Spleen (tissue), 7 donors: ENCODE results near the gene GABARAPL1.

ENCODE experiments used
- POLR2A ChIP-seq, 3 donors: fragments of 450-650 bp; IDR thresholded peaks; one replicate each; pipeline ENCODE4 v1.5.1; 2017; ENCODE audit warnings: antibody characterized with exemption in 3 of 3, mild to moderate bottlenecking in 1 of 3
- TF ChIP-seq, protein P1 (sequence below), 11 experiments: fragments of 200-600 bp in 7 of 11; fragments of 450-650 bp in 4 of 11; sonication (generic) in 4 of 11; IDR thresholded peaks in 8 of 11; conservative IDR thresholded peaks in 3 of 11; 1 replicate in 7 of 11; 2 replicates in 4 of 11; pipeline versions ENCODE4 v1.4.0 to v1.8.0; 2016 to 2021; ENCODE audit warnings: antibody characterized with exemption in 11 of 11, inconsistent platforms in 4 of 11, mild to moderate bottlenecking in 1 of 11
- donor health status: DM: no; HTN: no; CAD: no; lungs with moderate emphysema.
- donor health status: DM: no; HTN: no; CAD: no.
- donor health status: DM: no; HTN: no; CAD: no.

- TF ChIP-seq, protein P1, sequence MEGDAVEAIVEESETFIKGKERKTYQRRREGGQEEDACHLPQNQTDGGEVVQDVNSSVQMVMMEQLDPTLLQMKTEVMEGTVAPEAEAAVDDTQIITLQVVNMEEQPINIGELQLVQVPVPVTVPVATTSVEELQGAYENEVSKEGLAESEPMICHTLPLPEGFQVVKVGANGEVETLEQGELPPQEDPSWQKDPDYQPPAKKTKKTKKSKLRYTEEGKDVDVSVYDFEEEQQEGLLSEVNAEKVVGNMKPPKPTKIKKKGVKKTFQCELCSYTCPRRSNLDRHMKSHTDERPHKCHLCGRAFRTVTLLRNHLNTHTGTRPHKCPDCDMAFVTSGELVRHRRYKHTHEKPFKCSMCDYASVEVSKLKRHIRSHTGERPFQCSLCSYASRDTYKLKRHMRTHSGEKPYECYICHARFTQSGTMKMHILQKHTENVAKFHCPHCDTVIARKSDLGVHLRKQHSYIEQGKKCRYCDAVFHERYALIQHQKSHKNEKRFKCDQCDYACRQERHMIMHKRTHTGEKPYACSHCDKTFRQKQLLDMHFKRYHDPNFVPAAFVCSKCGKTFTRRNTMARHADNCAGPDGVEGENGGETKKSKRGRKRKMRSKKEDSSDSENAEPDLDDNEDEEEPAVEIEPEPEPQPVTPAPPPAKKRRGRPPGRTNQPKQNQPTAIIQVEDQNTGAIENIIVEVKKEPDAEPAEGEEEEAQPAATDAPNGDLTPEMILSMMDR (IDR thresholded peaks at IDR 0.05 in 8 of 11, conservative IDR thresholded peaks at IDR 0.05 in 3 of 11): no peak
- TF ChIP-seq POLR2A (IDR thresholded peaks at IDR 0.05): no peak
Observed at GRCh38 chr12:10179776-10180181, 32.9 kb upstream of the GABARAPL1 start.
